HUDEP-2 (cell line): ENCODE data around the gene CENPU.
A peak's percentile ranks its signal among the peaks of the same experiment; 100 is the strongest.
"Not testable (repeated sequence)": the region's sequence is repeated elsewhere in the genome, so short reads cannot be mapped to it uniquely, and the experiment has no call there.

Experiments
- DNase-seq, 76 experiments: peaks; one replicate each; lab custom pipeline; 2025; ENCODE audit not compliant: unreplicated experiment in 76 of 76; lab: John Stamatoyannopoulos, UW

The CENPU gene, protein sequence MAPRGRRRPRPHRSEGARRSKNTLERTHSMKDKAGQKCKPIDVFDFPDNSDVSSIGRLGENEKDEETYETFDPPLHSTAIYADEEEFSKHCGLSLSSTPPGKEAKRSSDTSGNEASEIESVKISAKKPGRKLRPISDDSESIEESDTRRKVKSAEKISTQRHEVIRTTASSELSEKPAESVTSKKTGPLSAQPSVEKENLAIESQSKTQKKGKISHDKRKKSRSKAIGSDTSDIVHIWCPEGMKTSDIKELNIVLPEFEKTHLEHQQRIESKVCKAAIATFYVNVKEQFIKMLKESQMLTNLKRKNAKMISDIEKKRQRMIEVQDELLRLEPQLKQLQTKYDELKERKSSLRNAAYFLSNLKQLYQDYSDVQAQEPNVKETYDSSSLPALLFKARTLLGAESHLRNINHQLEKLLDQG

DNA sequence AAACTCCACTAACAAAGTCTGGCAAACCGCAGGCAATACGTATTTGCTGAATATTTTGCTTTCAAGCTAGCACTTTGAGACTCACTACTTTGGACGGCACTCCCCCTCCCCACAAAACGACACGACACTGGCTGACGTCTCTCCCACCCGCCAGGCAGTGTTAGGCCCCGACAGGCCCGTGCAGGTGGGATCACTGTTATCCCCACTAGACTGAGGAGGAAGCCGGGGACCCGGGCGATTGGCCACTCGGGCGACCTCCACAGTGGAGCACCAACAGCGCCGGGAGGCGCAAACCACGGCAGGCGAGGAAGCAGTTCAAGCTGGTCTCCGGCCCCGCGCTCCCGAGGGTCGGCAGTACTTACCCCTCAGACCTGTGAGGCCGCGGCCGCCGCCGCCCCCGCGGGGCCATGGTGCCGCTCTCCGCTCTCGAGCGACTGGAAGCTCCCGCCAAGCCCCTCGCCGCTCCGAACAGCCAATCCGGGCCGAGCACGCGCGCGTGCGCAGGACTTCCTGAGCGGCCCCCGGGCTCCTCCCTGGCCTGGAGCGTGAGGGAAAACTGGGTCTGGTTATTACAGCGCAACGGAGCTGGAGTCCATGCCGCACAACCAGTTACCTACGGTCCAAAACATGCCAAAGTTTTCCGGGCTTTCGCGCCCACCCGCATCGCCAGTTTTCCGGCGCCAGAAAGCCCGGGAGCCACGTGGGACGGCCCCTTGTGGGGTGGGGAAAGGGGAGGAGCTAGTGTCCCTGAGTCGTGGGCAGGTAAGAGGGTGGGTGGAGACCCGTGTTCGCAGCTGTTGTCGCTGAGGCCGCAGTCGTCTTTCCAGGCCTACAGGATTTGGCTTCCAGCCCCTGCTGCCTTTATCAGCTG, at the start of gene CENPU:
Gene CENPU, minus strand, starts transcription at position 443 of the 871 bp plus-strand sequence. Its CDS starts 34 bp downstream, at position 409.
- DNase-seq, result peak; percentile 48 to 99 (median 94)

DNA sequence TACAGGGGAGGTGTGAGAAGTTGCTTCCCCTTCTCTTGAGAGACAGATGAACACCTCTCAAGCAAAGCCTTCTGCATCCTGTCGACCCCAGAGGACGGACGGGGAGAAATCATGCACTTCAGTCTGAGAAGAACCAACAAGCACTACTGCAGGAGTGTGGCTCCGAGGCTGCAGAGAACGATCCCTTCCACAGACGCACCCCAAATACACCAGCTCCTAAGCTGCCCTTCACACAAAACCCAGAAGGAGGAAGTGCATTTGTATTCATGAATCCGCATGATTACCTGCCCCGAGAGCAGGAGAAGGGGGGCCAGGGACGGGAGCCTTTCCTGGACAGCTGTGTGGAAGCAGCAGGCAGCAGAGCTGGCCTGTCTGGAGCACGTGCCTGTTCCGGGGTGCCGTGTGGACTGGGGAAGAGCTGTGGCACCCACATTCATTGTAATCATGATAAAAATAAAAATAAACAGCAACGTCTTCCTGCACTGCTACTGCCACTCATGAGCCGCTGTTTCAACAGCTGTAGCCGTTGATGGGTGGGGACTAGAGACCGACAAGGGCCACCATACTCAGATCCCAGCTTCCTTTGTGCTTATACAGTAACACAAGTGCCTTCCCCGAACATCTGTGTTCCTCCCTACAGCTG, 49.0 kb upstream of the CENPU start:
- no peak for DNase-seq

DNA sequence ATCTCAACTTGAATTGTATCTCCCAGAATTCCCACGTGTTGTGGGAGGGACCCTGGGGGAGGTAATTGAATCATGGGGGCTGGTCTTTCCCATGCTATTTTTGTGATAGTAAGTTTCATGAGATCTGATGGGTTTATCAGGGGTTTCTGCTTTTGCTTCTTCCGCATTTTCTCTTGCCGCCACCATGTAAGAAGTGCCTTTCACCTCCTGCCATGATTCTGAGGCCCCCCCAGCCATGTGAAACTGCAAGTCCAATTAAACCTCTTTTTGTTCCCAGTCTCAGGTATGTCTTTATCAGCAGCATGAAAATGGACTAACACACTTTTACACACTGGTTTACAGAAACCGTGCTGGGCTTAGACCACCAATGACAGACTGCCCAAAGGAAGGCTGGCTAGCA, 45.3 kb upstream of the CENPU start:
- DNase-seq, result not testable (repeated sequence)

DNA sequence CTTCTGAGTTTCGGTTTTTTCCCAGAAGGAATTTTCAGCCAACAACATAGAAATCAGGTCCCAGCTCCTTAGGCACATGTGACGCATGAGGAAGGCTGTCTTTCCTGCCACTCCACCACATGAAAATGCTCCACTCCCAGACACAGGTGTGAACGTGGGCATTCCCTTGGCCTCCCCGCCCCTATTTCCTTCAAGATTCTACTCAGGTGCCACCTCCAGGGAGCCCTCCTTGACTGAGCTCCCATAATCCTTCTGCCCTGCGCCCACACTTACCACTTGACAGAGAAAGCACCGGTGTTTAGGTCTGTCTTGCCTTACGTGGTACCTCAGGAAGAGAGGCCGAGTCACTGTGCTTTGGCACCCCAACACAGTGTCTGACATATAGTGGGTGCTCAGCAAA, 44.4 kb upstream of the CENPU start:
- no peak for DNase-seq

DNA sequence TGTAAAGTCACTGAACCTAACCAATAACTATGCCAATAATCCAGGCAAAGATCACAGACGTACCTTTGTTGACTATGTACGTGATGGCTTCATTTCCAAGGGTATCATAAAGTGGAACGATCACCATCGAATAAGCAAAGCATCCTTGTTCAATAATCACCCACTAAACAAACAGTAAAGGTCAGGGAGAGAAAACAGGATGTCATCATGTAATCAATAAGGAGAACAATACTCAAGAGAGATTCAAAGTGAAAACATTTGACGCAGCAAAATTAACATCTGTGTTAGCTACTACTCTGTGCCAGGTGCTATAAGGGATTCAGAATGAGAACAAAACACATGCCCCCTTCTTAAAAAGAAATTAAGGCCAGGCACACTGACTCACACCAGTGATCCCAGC, 42.9 kb upstream of the CENPU start:
- no peak for DNase-seq

DNA sequence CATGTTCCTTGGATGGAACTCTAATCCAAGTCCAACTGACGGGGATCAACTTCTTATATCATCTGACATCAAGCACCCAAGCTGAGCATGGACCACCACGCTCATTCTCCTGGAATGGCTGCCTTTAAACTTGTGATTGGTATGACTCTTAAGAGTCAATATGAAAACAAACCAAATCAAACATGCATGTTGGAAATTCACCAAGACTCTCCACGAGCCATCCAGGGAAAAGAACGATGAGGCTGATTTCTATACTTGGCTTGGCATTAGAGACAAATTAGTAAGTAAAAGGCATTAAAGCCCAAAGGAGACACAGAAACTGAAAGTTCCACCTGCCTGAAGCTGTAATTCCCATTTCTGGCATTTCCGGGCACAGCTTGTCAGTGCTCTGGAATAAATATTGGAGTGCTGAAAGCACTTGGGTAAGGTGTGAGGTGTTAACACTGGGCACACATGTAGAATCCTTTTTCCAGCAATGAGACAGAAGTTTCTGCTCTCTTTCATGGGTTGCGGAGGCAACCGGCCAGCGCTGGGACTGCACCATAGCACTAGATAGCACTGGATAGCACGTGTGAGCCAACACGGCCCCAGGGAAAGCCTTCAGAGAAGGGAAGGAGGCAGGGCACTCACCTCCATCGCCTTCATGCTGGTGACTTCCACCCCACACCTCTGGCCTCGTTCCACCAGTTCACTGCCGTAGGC, 42.1 kb upstream of the CENPU start:
- no peak for DNase-seq

DNA sequence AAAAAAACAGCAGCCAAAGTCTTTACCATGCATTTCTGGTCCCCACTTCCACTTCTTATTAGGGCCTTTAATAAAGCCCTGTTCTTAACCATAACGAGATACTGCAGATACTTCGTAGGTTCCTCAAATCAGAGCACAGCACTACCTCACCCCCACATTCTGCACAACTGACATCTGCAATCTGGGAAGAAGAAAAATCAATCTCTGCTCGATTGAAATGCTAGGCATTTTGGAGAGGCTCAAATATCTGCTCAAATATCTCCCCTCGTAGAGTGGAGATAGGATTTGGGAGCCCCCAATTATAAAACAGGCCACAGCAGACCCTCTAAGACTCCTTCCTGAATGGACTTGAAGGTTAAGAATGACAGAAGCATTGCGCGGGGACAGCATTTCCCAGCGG, 40.3 kb upstream of the CENPU start:
- DNase-seq, result no peak

DNA sequence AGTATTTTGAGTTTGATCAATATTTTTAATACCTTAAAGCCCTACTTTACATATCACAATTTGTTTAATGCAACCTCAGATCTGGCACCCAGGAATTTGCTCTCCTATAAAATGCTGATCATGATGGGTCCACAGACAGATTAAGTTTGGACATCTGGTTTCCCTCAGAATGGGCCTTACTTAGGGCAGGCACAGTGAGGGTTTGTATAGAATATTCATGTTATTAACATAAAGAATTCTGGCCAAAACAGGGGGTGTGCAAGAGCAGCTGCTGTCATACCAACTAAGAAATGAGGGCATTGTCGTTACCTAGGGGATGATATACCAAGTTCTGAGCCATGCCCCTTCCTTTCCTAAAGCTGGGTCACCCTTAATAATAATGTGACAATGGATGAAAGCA, 37.5 kb upstream of the CENPU start:
- no peak for DNase-seq

DNA sequence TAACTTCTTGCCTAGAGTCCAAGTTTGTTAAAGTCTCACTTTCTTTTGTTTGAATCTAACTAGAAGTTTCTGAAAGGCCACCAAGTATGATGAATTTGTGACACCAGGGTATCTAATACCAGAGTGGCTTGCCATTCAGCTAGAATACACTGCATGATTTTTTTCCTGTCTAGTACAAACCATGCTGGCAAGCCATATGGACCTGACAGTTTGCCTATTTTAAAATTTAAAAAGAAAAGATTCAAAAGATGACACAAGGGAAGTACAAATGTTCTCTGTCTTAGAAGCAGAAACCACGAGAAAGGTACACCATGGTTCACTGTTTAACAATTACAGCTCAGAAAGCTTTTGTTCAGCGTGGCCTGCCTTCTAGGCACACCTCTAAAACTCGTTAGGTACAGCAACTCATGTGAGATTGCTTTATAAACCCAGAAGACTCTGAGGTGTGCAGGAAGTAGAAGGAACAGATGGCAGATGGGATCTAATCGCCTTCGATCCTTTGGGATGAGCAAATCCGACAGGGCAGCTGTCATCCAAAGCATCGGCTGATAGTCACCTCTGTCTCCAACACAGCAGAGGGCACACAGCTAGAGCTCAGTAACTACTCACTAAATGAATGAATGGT, 35.4 kb upstream of the CENPU start:
- DNase-seq, result no peak

DNA sequence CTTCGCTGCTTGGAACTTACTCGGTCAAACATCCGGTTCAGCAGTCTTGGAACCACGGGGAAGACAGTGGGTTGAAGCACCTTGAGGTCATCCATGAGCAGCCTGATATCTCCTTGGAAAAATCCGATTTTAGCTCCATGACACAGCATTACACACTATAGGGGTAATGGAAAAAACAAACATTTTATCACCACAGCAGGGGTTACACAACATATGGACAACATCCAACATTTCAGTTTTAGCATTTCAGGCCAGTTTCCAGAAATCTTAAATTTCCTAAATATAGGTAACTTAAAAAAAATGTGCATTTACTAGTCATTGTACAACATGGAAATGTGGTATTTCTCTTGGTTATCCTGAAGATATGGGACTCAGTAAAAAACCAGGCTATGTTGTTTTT, 34.4 kb upstream of the CENPU start:
- no peak for DNase-seq

DNA sequence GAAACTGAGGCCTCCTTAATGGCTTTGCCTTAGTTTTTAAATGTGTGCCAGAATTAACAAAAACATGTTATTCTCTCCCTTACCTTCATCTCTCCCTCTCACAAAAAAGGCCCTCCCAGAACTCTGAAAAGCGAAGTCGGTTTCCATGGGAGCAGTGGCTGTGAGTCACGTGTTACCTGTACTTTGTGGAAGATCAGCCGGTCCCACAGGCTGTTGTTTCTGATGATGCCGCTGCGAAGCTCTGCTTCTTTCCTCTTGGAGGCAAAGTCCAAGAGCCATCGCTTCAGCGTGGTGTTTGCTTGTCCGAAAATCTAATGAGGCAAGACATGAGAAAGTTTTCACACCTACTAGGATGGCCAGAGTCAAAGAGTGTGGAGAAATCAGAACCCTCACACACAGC, 32.5 kb upstream of the CENPU start:
- DNase-seq, result no peak

DNA sequence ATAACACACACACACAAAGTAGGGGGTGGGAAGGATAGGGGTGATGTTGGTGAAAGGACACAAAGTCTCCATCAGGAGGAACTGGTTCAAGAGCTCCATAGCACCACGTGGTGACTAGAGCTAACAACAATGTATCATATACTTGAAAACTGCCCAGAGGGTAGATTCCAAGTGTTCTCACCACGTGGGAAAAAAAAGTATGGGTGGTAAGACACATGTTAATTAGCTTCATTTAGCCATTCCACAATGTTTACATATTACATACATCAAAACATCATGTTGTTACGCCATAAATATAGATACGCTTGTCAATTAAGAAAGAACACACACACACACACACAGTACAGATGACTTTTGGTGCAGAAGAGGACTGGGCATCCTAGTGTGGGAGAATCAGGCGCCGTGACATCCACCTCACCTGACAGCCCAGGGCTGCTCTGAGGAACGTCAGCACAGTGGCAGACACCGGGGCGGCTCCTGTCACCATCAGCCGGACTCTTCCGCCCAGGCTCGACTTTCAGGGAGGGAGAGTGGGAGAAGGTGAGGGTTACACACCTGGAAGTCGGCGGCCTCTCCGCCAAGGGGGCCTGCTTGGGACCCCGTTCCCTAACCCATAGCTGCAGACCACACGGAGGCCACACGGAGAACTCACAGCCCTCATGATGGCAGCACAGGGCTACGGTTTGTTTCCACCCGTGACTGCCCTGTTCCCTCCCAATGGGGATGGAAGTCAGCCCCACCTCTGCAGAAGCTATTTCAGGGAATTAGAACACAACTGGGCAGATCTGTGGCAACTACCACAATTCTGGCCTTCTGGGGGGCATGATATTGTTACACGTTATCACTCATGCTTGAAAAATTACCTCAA, 31.8 kb upstream of the CENPU start:
- DNase-seq, result no peak

DNA sequence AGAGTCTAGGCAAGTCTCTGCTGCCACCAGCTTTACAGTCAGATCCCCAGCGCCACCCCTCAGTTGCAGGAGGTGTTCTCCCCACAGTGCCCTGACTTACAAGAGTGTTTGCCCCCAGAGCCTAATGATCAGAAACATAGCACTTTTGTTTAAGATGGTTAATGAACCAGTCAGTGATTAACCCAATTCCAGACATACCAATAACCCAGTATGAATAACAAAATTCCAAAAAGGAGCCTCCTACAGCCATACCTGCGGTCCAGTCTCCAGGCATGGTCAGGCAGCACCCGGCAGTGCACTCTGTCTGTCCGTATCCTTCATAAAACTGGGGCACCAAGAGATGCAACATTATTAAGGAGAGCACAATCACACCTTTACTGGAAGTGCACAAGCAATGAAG, 30.7 kb upstream of the CENPU start:
- no peak for DNase-seq

DNA sequence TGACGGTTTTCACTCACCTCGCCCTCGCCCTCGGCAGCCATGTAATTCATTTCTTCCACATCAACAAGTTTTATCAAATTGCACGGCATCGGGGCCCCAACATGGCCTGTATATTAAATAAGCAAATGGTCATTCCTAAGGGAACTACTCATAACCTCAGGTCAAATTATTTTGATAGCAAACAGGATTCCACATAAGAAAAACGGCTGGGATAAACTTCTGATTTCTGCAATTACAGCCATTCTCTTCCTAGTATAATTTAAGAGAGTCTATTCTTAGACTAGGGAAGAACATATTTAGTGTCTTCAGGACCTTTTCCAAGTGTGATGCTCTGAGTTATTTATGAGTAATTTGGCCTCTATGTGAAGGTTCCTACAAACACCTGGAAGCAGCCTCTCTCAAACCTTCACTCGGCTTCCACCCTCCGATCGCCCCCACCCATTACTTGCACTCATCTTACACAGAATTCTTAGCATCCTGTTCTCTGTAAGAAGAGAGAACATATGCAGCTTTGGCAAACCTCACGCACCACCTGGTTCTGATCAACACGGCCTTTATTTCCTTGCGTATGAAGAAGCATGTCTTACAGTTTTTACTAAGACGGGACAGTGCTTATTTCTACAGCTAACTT, 29.4 kb upstream of the CENPU start:
- no peak for DNase-seq

DNA sequence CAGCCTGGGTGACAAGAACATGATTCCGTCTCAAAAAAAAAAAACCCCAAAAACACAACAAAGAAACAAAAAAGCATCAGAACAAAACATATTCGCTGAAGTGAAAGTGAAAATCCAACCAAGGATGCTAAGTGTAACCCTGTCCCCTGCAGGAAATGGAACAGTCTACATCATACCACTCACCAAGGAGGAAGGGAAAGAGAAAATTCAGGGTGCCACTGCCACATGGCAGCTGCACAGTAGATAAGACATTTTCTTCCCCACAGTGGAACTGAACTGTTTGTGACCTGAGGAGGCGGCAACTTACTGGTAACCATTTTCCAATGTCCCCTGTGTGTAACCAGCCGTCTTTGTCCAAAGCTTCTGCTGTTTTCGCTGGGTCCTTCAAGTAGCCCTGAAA, 28.2 kb upstream of the CENPU start:
- DNase-seq, result peak in 7 of 76 experiments; percentile 6 to 23 (median 10)

DNA sequence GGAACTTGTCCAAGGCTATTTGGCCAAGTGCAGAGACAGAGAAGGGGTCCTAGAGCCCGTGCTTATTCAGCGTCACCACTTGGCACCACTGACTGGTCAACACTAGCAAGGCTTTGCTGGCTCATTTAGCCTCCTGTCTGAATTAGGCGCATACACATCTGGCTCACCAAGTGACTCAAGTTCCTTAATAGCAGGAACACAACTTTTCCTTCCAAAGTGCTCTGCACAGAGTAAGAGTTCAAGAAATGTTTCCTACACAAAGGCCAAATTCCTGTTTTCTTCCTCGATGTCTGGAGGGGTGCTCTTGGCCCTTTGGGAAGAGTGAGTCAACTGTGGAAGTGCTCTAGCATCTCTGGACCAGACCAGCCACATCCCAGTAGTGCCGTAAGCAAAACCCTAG, 26.8 kb upstream of the CENPU start:
- DNase-seq, result no peak

DNA sequence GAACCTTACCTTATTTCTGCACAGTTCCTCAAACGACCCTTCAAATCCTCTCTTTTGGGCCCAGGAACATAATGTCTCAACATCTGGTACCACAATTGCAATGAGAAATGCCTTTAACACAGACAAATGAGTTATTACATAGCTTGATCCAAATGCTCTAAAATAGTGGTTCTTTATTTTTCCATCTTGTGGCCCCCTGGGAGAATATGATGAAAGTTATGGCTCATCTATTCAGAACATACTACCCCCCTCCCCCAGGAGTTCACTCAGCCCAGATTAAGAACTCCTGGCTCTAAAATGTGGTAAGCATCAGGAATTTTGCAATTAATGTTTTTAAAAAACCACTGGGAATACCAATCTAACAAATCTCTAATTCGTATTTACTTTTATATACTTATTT, 23.9 kb upstream of the CENPU start:
- DNase-seq, result no peak

DNA sequence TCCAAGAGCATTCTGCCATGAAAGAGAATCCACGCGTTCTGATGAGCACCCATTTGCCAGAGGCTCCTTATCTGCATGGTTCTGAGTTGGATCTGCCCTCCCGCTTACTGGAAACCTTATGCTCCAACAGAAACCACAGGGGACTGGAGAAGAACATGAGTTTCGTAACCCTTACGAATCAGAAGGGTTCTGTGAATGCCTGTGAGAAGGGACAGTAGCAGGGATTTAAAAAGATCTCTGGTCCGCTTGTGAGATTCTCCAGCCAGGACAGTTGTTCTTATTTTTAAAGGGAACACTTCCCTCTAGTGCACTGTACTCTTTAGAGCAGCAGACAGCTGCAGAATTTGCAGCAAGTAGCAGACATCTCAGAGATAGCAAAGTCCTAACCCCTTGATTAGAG, 22.5 kb upstream of the CENPU start:
- DNase-seq, result no peak

DNA sequence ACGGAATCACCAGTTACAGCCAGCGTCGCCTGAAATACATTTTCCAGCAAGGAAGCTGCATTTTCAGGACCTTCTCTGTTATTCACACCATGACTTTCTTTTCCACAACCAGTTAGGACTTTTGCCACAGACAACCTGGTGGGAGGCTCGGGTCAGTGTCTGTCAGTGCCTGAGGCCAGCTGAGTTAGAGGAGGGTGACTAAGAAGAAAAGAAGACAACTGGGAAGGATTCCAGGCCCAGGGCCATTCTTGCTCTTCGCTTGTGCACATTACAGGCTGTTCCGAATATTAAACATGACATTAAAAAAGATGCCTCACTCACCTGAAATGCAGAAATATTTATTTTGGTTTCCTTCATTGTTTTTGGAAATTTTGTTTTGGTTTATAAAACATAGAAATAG, 21.4 kb upstream of the CENPU start:
- no peak for DNase-seq
